Liver (tissue), 3 donors: ENCODE results near the gene INO80.

Source experiments
- CTCF ChIP-seq: fragments of 150-350 bp; IDR thresholded peaks from 2 replicates; pipeline ENCODE4 v1.5.1; 2017; ENCODE audit warnings: improper control_type of control experiment, low read depth, low read length; ENCODE audit not compliant: missing input control
- FOXA1 ChIP-seq: IDR thresholded peaks from 2 replicates; pipeline ENCODE4 v1.6.1; 2016; ENCODE audit warnings: antibody characterized with exemption
- NR2F2 ChIP-seq: IDR thresholded peaks from 2 replicates; pipeline ENCODE4 v1.6.1; 2016; ENCODE audit warnings: antibody characterized with exemption
- TF ChIP-seq, protein P1 (sequence below): IDR thresholded peaks from 2 replicates; pipeline ENCODE4 v1.6.1; 2016; ENCODE audit warnings: antibody characterized with exemption
- TF ChIP-seq, protein P2 (sequence below): IDR thresholded peaks from 2 replicates; pipeline ENCODE4 v1.6.1; 2016; ENCODE audit warnings: antibody characterized with exemption
- donor health status: healthy.
- donor health status: healthy.

- TF ChIP-seq, protein P1, sequence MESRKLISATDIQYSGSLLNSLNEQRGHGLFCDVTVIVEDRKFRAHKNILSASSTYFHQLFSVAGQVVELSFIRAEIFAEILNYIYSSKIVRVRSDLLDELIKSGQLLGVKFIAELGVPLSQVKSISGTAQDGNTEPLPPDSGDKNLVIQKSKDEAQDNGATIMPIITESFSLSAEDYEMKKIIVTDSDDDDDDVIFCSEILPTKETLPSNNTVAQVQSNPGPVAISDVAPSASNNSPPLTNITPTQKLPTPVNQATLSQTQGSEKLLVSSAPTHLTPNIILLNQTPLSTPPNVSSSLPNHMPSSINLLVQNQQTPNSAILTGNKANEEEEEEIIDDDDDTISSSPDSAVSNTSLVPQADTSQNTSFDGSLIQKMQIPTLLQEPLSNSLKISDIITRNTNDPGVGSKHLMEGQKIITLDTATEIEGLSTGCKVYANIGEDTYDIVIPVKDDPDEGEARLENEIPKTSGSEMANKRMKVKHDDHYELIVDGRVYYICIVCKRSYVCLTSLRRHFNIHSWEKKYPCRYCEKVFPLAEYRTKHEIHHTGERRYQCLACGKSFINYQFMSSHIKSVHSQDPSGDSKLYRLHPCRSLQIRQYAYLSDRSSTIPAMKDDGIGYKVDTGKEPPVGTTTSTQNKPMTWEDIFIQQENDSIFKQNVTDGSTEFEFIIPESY: no peak
- TF ChIP-seq CTCF (no peak), FOXA1 (no peak), NR2F2 (no peak)
- TF ChIP-seq, protein P2, sequence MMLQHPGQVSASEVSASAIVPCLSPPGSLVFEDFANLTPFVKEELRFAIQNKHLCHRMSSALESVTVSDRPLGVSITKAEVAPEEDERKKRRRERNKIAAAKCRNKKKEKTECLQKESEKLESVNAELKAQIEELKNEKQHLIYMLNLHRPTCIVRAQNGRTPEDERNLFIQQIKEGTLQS: no peak
These were observed 68.6 kb downstream of the INO80 start for GRCh38 chr15:41047474-41047873.
